ENCODE measurements around the gene CA7.

The CA7 gene

GRCh38 chr16:66844342-66845079 is at the start of gene CA7:
CA7 (plus strand) TSS chr16:66844414; CDS start chr16:66844488, 74 bp downstream.
- DNase-seq, result no peak

- no peak for DNase-seq
These were observed 46.1 kb upstream of the CA7 start for GRCh38 chr16:66798161-66798560.

- no peak for DNase-seq
These were observed 43.4 kb upstream of the CA7 start for GRCh38 chr16:66800856-66801255.

DNA sequence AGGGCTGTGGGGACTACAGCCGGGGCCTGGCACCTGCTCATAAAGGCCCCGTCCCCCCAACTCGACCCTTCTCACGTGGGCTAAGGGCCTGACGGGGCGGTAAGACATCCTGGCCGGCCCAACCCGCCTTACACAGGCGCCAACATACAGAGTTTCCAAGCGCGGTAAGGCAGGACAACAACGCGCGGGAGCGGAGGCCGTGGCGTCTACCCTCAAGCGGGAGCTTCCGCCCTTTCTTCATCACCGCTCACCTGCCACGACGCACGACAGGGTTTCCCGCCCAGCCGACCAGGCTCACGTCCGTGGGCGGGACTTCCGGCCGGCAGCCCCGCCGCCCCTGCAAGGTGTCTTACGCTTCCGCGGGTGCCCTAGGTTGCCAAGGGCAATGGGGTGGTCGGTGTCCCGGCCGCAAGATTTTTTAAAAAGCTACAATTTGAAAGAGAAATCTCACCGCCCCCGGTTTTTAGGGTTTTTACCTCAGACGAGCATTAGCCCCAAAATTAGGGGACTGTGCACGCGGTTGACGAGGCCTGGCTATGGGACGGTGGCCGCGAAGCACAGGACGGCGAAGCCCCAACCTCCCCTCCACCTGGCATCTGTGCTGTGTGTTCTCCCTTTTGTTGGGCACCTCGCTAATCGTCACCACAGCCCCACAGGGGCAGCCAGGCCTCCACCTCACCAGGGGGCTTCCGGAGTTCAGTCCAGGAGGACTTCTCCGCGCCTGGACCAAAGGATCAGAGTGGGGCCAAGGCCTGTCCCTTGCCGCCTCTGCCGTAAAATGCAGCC is 42.7 kb upstream of the CA7 start, which contains the start of gene TERB1:
Gene TERB1 (minus strand): TSS at position 265 of the 786 bp plus-strand sequence. CDS start 4,786 bp downstream, outside the sequence.
- DNase-seq, result no peak

DNA sequence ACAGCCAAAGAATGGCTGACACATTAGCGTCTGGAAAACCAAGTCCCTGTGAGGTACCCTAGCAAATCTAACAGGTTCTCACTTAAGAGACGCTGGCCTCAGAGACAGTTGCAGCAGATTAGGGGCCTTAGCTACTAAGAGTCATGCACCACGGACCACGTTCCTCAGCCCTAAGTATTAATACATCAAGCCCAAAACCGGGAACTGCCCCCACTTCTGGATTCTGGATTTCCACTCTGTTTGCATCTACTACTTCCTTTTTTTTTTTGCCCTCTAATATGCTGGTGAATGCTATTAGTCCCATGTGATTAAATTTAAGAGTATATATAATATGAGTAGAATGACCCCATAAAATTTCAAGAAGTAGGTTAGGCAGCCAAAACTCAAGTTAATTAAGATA is 42.1 kb upstream of the CA7 start:
- no peak for DNase-seq

- DNase-seq, result no peak
These were observed 34.4 kb upstream of the CA7 start for GRCh38 chr16:66809765-66810164.

GRCh38 chr16:66810391-66810790 is 33.8 kb upstream of the CA7 start:
- DNase-seq, result no peak

GRCh38 chr16:66811043-66811442 is 33.2 kb upstream of the CA7 start:
- no peak for DNase-seq

- no peak for DNase-seq
These were observed 29.5 kb upstream of the CA7 start for GRCh38 chr16:66814734-66815133.

GRCh38 chr16:66824006-66824405 is 20.2 kb upstream of the CA7 start:
- DNase-seq, result no peak

DNA sequence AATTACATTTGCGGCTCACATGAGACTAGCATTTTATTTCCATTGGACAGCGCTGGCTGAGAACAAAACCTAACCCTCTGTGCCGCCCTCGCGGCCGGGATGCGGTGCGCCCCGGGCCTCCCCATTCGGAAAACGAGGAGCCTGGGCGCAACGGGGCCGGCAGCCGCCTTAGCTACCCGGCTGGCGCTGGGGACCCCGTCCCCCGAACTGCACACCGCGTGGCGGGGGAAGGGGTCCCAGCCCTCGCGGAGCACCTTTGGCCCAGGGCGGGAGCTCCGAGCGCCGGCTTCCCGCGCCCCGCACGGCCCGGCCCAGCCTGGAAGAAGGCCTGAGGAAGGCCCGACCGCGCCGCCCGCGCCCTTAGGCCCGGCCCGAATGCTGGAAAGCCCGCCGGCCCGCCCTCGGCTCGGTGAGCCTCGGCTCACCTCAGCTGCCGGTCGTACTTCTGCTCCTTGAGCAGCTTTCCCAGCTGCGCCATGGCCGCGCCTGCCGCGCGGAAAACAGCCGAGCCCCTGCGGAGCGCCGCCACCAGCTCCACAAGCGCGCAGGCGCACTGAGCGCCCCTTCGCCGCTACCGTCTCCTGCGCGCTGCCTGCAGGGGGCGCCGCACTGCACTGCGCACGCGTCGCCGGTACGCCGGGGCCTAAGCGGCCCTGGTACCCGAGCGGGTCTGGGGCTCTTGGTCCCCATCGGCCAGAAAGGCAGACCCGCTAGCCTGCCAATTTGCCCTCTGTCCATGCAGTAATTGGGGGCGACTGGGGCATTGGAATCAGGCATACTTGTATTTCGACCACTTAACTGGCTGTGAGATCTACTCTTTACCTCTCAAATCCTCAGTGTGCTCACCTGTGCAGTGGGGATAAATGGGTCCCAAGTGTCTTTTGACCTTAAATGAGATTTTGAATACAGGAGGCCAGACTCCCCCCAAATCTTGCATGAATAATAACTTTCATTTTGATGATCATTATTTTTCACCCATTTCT is 13.5 kb upstream of the CA7 start, which contains the start of gene NAE1:
Gene NAE1 (minus strand): TSS at position 555 of the 983 bp plus-strand sequence. CDS start 77 bp downstream, at position 478.
- peak; percentile 88 for DNase-seq

- no peak for DNase-seq
These were observed 12.0 kb upstream of the CA7 start for GRCh38 chr16:66832190-66832589.

DNA sequence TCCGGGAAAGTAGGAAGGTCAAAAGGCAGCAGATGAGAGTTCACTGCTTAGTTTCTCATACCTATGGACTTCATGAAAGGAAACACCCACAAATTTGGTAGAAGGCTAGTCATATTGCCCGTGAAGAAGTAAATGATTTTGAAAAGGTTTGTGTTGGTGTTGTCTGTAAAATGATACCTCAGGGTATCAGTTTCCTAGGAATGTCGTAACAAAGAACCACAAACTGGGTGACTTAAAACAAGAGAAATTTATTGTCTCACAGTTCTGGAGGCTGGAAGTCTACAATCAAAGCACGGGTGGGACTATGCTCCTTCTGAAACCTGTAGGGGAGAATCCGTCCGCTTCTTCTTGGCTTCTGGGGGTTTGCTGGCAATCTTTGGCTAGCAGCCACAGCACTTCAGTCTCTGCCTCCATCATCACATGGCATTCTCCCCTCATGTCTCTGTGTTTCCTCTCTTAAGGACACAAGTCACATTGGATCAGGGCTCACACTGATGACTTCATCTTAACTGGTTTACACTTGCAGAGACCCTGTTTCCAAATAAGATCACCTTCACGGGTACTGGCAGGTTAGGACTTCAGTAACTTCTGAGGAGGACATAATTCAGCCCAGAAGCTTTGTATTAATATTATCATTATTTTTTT is 11.4 kb upstream of the CA7 start:
- DNase-seq, result no peak

DNA sequence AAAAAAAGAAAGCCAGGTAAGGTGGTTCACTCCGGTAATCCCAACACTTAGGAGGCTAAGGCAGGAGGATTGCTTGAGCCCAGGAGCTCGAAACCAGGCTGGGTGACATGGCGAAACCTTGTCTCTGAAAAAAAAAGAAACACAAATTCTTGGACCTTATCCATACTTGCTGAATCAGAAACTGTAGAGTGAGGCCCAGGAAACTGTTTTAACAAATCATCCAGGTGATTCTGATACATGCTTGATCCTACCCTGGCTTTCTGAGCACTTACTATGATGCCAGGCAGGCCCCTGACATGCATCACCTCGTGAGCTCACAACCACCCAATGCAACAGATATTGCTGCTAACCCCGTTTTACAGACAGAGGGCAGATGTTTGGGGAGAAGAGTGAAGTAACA is 9.5 kb upstream of the CA7 start:
- no peak for DNase-seq

GRCh38 chr16:66840883-66841282 is 3.3 kb upstream of the CA7 start:
- DNase-seq, result no peak

- DNase-seq, result no peak
These were observed 2.8 kb upstream of the CA7 start for GRCh38 chr16:66841366-66841765.

GRCh38 chr16:66842765-66843164 is 1.4 kb upstream of the CA7 start:
- no peak for DNase-seq

DNA sequence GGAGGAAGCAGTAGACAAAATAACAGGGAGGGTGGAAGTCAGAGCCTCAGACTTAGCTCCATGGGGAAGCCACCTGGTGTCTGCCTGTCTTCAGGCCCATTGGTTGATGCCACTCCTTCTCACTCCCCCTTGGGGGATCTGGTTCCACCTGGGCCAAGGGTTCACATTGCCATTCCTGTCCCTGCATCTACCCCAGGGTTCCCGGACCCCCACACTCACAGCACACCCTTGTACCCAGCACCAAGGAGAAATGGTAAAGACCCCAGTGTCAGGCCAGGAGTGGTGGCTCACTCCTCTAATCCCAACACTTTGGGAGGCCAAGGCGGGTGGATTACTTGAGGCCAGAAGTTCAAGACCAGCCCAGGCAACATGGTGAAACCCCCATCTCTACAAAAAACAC is 1.0 kb upstream of the CA7 start:
- no peak for DNase-seq

DNA sequence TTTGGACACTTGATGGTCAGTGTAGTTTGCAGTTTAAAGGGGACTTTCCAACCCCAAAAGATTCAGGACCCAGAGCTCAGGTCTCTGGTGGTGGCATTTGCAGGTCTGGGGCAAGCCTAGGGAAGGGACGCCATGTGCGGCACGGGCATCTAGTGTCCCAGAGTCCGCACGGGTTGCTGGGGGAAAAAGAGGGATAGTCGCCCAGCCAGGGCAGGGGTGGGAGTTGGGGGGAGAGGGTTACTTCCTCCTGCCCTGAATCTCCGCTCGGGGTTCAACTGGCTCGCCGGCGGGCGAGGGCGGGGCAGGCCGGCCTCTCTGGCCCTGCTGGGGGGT is 239 bp upstream of the CA7 start:
- DNase-seq, result no peak

- no peak for DNase-seq
These were observed 831 bp downstream of the CA7 start for GRCh38 chr16:66845080-66845410.

DNA sequence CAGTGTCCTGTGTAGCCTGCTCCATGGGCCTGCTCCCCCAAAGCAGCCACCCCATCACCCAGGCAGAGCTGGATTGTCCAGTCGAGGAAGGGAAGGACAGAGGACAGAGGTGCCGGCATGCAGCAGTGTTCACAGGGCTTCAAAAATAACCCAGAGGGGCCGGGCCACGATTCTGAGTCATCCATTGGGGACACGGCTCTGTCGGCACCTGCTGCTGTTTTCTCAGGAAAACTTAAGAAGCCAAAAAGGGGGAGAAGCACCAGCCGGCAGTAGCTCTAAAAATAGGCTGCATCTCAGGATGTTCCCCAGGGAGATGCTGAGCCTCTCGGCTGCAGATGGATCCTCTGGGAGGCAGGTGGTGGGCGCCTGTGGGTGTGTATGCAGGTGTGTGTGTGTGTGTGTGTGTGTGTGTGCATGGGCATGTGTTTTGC is 1.6 kb downstream of the CA7 start:
- DNase-seq, result no peak

- DNase-seq, result no peak
These were observed 2.1 kb downstream of the CA7 start for GRCh38 chr16:66846266-66846665.

GRCh38 chr16:66846831-66847230 is 2.6 kb downstream of the CA7 start:
- no peak for DNase-seq
